Liver (tissue), 9 donors: ENCODE measurements around the gene INO80. TPM values are rescaled to one million over a fixed set of nuclear protein-coding genes. Genes with fewer than 3 reads are reported as not detected.

Experiments used
- DNase-seq: peaks from one replicate; pipeline ENCODE4 v3.0.0-alpha.2; 2017; ENCODE audit warnings: low spot score
- H3K27ac ChIP-seq, 2 donors: one replicate each; pipeline ENCODE4 v1.7.0; 2013; ENCODE audit warnings: inconsistent platforms in 2 of 2, low read length in 2 of 2, control low read depth in 1 of 2, low read depth in 1 of 2, mild to moderate bottlenecking in 1 of 2
- H3K27me3 ChIP-seq, 4 donors: one replicate each; pipeline versions ENCODE4 v1.6.1 to v1.7.0; 2013; ENCODE audit warnings: low read length in 3 of 4, inconsistent platforms in 1 of 4, mild to moderate bottlenecking in 1 of 4, moderate library complexity in 1 of 4; ENCODE audit not compliant: control insufficient read depth in 4 of 4, insufficient read depth in 4 of 4
- H3K36me3 ChIP-seq, 4 donors: one replicate each; pipeline versions ENCODE4 v1.6.1 to v1.7.0; 2013; ENCODE audit warnings: low read length in 3 of 4, mild to moderate bottlenecking in 3 of 4, low read depth in 1 of 4, moderate library complexity in 1 of 4; ENCODE audit not compliant: control insufficient read depth in 4 of 4, insufficient read depth in 3 of 4
- H3K4me1 ChIP-seq, 4 donors: one replicate each; pipeline versions ENCODE4 v1.6.1 to v1.7.0; 2013; ENCODE audit warnings: low read length in 3 of 4, mild to moderate bottlenecking in 3 of 4, moderate library complexity in 1 of 4; ENCODE audit not compliant: control insufficient read depth in 4 of 4, insufficient read depth in 4 of 4
- H3K4me3 ChIP-seq, 3 donors: one replicate each; pipeline versions ENCODE4 v1.6.1 to v1.7.0; 2013; ENCODE audit warnings: low read length in 3 of 3, control low read depth in 1 of 3, low read depth in 1 of 3, mild to moderate bottlenecking in 1 of 3
- H3K9ac ChIP-seq, 2 donors: one replicate each; pipeline ENCODE4 v1.7.0; 2013; ENCODE audit warnings: low read length in 2 of 2, mild to moderate bottlenecking in 2 of 2, moderate library complexity in 2 of 2, control low read depth in 1 of 2, low read depth in 1 of 2
- H3K9me3 ChIP-seq, 4 donors: one replicate each; pipeline versions ENCODE4 v1.6.1 to v1.7.0; 2013; ENCODE audit warnings: low read length in 3 of 4; ENCODE audit not compliant: control insufficient read depth in 4 of 4
- CTCF ChIP-seq: fragments of 150-350 bp; IDR thresholded peaks from 2 replicates; pipeline ENCODE4 v1.5.1; 2017; ENCODE audit warnings: improper control_type of control experiment, low read depth, low read length; ENCODE audit not compliant: missing input control
- FOXA1 ChIP-seq: IDR thresholded peaks from 2 replicates; pipeline ENCODE4 v1.6.1; 2016; ENCODE audit warnings: antibody characterized with exemption
- HNF4A ChIP-seq, 2 donors: conservative IDR thresholded peaks; 2 replicates each; pipeline ENCODE4 v1.6.1; 2016; ENCODE audit warnings: antibody characterized with exemption in 2 of 2, mild to moderate bottlenecking in 2 of 2
- JUND ChIP-seq, 2 donors: IDR thresholded peaks; 2 replicates each; pipeline ENCODE4 v1.6.1; 2016; ENCODE audit warnings: antibody characterized with exemption in 2 of 2
- MAX ChIP-seq: IDR thresholded peaks from 2 replicates; pipeline ENCODE4 v1.6.1; 2016; ENCODE audit warnings: antibody characterized with exemption
- NR2F2 ChIP-seq: IDR thresholded peaks from 2 replicates; pipeline ENCODE4 v1.6.1; 2016; ENCODE audit warnings: antibody characterized with exemption
- RAD21 ChIP-seq, 2 donors: IDR thresholded peaks; 2 replicates each; pipeline ENCODE4 v1.6.1; 2016; ENCODE audit warnings: antibody characterized with exemption in 2 of 2, mild to moderate bottlenecking in 2 of 2
- REST ChIP-seq: IDR thresholded peaks from 2 replicates; pipeline ENCODE4 v1.6.1; 2016; ENCODE audit warnings: antibody characterized with exemption, mild to moderate bottlenecking
- RXRA ChIP-seq, 2 donors: IDR thresholded peaks; 2 replicates each; pipeline ENCODE4 v1.6.1; 2017 to 2018; ENCODE audit warnings: antibody characterized with exemption in 2 of 2, mild to moderate bottlenecking in 1 of 2
- TAF1 ChIP-seq: conservative IDR thresholded peaks from 2 replicates; pipeline ENCODE4 v1.6.1; 2016; ENCODE audit warnings: antibody characterized with exemption, mild to moderate bottlenecking
- WGBS: extraction: QIAGEN DNeasy Blood & Tissue Kit; methylation state at CpG from one replicate; pipeline ENCODE4 v1.1.7; 2013; 5-methylcytosine and 5-hydroxymethylcytosine counted together
- polyA plus RNA-seq, 2 donors: library from polyadenylated mRNA; stranded (reverse) in 1 of 2; unstranded in 1 of 2; fragments of 200-250 nt in 1 of 2; fragments of >200 nt in 1 of 2; fragmentation: Nextera tagmentation in 1 of 2; extraction: Ambion mirVana in 1 of 2; gene quantifications; one replicate each; pipeline versions ENCODE4 v1.2.1 to v1.2.3, GENCODE V29; 2013 to 2015
- total RNA-seq, 2 donors: library from RNA; depleted of rRNA; stranded (reverse); fragments of >200 nt; gene quantifications; one replicate each; pipeline ENCODE4 v1.2.3, GENCODE V29; 2014
- donor health status: healthy.
- donor health status: healthy.
- donor health status: healthy.
- donor health status: healthy.
- donor health status: healthy.

The INO80 gene
- total and polyA plus RNA-seq, 4 donors = 3.2 to 19.7 (median 9.4) TPM

- Histone ChIP-seq H3K9ac (peak overlapping the region; percentile 48 to 65), H3K27me3 (no peaks in the 10 kb centered on the region), H3K27ac (peak overlapping the region; percentile 69 to 73), H3K9me3 (no peaks in the 10 kb centered on the region), H3K4me1 (peaks cover 8 to 40% (median 28%) of the 10 kb centered on the region in 4 donors), H3K4me3 (peak overlapping the region in 2 of 3 donors; percentile 39 to 58), H3K36me3 (no peaks in the 10 kb centered on the region)
- no peak for DNase-seq
- no peak for TF ChIP-seq FOXA1
- no peak for TF ChIP-seq REST
- no peak for TF ChIP-seq JUND (IDR thresholded peaks at IDR 0.05)
- 42% methylated on average over 15 of the region's 15 CpGs for WGBS
Observed at GRCh38 chr15:40942337-40942854, 173.7 kb downstream of the INO80 start.

- Histone ChIP-seq H3K36me3 (no peaks in the 10 kb centered on the region), H3K4me1 (peaks cover 8 to 46% (median 31%) of the 10 kb centered on the region in 4 donors), H3K9me3 (no peaks in the 10 kb centered on the region), H3K4me3 (peak overlapping the region; percentile 3 to 58 (median 39)), H3K27me3 (no peaks in the 10 kb centered on the region), H3K27ac (peak overlapping the region; percentile 69 to 76), H3K9ac (peak overlapping the region; percentile 48 to 65)
- 1% methylated on average over 92 of the region's 92 CpGs for WGBS
- TF ChIP-seq RAD21 (IDR thresholded peaks at IDR 0.05) (peak; percentile 25 to 45), FOXA1 (no peak), CTCF (peak; percentile 78)
- peak; percentile 66 for DNase-seq
Observed at GRCh38 chr15:40941528-40942336, 174.3 kb downstream of the INO80 start.

- peak overlapping the region; percentile 66 to 76 for H3K27ac ChIP-seq
- peak overlapping the region in 1 of 2 donors; percentile 30 for H3K9ac ChIP-seq
- no peaks in the 10 kb centered on the region for H3K27me3 ChIP-seq
- H3K9me3 ChIP-seq = no peaks in the 10 kb centered on the region
- H3K4me3 ChIP-seq = peak overlapping the region in 2 of 3 donors; percentile 3 to 58
- 36% methylated on average over 7 of the region's 7 CpGs for WGBS
- no peaks in the 10 kb centered on the region for H3K36me3 ChIP-seq
- DNase-seq = no peak
- TF ChIP-seq NR2F2 (peak; percentile 36), HNF4A (conservative IDR thresholded peaks at IDR 0.05) (no peak), RXRA (IDR thresholded peaks at IDR 0.05) (no peak), MAX (no peak), TAF1 (no peak)
- peaks cover 10 to 51% (median 37%) of the 10 kb centered on the region in 4 donors for H3K4me1 ChIP-seq
Observed at GRCh38 chr15:40941068-40941527, 175.0 kb downstream of the INO80 start.
